HL-60 (cell line): ENCODE results near the gene AKAP12.

ENCODE experiments used
- DNase-seq, 2 experiments: peaks; one replicate each; pipeline ENCODE4 v3.0.0-alpha.2; 2010 to 2020; ENCODE audit warnings: low read depth in 1 of 2, low spot score in 1 of 2
- H3K27ac ChIP-seq: fragments of 250-450 bp; sonication (Bioruptor Pico); replicated peaks from 2 replicates; pipeline ENCODE4 v1.5.1; 2020; ENCODE audit warnings: mild to moderate bottlenecking, moderate library complexity
- H3K27me3 ChIP-seq: fragments of 250-450 bp; sonication (Bioruptor Pico); 2 replicates; pipeline ENCODE4 v1.5.1; 2021; ENCODE audit warnings: mild to moderate bottlenecking, moderate library complexity; ENCODE audit not compliant: insufficient read depth, poor library complexity, severe bottlenecking
- H3K4me3 ChIP-seq: replicated peaks from 2 replicates; pipeline ENCODE4 v1.5.1; 2011; ENCODE audit warnings: mild to moderate bottlenecking, control low read depth, low read length; ENCODE audit not compliant: insufficient read depth
- CTCF ChIP-seq: IDR thresholded peaks from one replicate; pipeline ENCODE4 v1.5.1; 2011; ENCODE audit warnings: low read length, control low read depth, inconsistent platforms; ENCODE audit not compliant: insufficient read depth
- GABPA ChIP-seq: IDR thresholded peaks from 2 replicates; pipeline ENCODE4 v1.6.1; 2012; ENCODE audit warnings: low read depth
- POLR2AphosphoS5 ChIP-seq: IDR thresholded peaks from 2 replicates; pipeline ENCODE4 v1.6.1; 2012; ENCODE audit warnings: low read depth
- REST ChIP-seq: IDR thresholded peaks from 2 replicates; pipeline ENCODE4 v1.6.1; 2012; ENCODE audit warnings: low read depth; ENCODE audit not compliant: insufficient replicate concordance
- SPI1 ChIP-seq: IDR thresholded peaks from 2 replicates; pipeline ENCODE4 v1.6.1; 2012; ENCODE audit warnings: low read depth, mild to moderate bottlenecking, borderline replicate concordance

The AKAP12 gene

GRCh38 chr6:151303231-151303630 lies 63.5 kb downstream of the AKAP12 start:
- H3K27me3 ChIP-seq, result no peaks in the 10 kb centered on the region
- DNase-seq, result no peak

GRCh38 chr6:151306269-151306783 lies 66.6 kb downstream of the AKAP12 start:
- no peak for DNase-seq

More at GRCh38 chr6:151303231-151303630, 63.5 kb downstream of the AKAP12 start:
- H3K27ac ChIP-seq, result no peak overlapping the region
- TF ChIP-seq REST (no peak), POLR2AphosphoS5 (no peak)
- no peak overlapping the region for H3K4me3 ChIP-seq

GRCh38 chr6:151307501-151307900 lies 67.7 kb downstream of the AKAP12 start:
- DNase-seq, result no peak

More at GRCh38 chr6:151306269-151306783, 66.6 kb downstream of the AKAP12 start:
- TF ChIP-seq GABPA, result no peak
- no peak for TF ChIP-seq SPI1
- TF ChIP-seq POLR2AphosphoS5, result no peak
- no peak for TF ChIP-seq CTCF
- TF ChIP-seq REST, result no peak
- no peak overlapping the region for H3K4me3 ChIP-seq
- H3K27me3 ChIP-seq, result no peaks in the 10 kb centered on the region
- no peak overlapping the region for H3K27ac ChIP-seq

More at GRCh38 chr6:151307501-151307900, 67.7 kb downstream of the AKAP12 start:
- Histone ChIP-seq H3K27me3 (no peaks in the 10 kb centered on the region), H3K4me3 (no peak overlapping the region), H3K27ac (no peak overlapping the region)
- TF ChIP-seq POLR2AphosphoS5 (no peak), CTCF (no peak), REST (no peak), SPI1 (no peak), GABPA (no peak)
